CD4-positive, alpha-beta memory T cell (primary cell): ENCODE results near the gene ZC3H18. TPM values are rescaled to one million over a fixed set of nuclear protein-coding genes. Genes with fewer than 3 reads are reported as not detected.

ENCODE experiments used
- CTCF ChIA-PET: fragments of 350-600 bp; sonication (Branson Sonifier 250); formaldehyde crosslinking; loops from one replicate; lab custom pipeline; 2021; ENCODE audit warnings: inconsistent platforms; ENCODE audit not compliant: partially characterized antibody; lab: Charles Lee
- POLR2A ChIA-PET: fragments of 350-600 bp; sonication (Branson Sonifier 250); formaldehyde crosslinking; loops from one replicate; lab custom pipeline; 2021; ENCODE audit not compliant: partially characterized antibody; lab: Charles Lee
- DNase-seq, 5 donors: peaks; one replicate each; pipeline versions ENCODE4 v3.0.0 to v3.0.0-alpha.2; 2020 to 2022; ENCODE audit warnings: mixed read lengths in 1 of 5
- H3K27ac ChIP-seq: one replicate; pipeline ENCODE4 v1.7.0; 2013; ENCODE audit warnings: low read depth, low read length
- H3K27me3 ChIP-seq: 2 replicates; pipeline ENCODE4 v1.7.0; 2013; ENCODE audit warnings: mild to moderate bottlenecking, low read length, moderate library complexity; ENCODE audit not compliant: insufficient read depth
- H3K36me3 ChIP-seq: 2 replicates; pipeline ENCODE4 v1.7.0; 2013; ENCODE audit warnings: mild to moderate bottlenecking, low read length, moderate library complexity; ENCODE audit not compliant: insufficient read depth
- H3K4me1 ChIP-seq: 2 replicates; pipeline ENCODE4 v1.7.0; 2013; ENCODE audit warnings: mild to moderate bottlenecking, low read length, moderate library complexity; ENCODE audit not compliant: insufficient read depth
- H3K4me3 ChIP-seq, 2 donors: one replicate each; pipeline ENCODE4 v1.7.0; 2013; ENCODE audit warnings: low read length in 2 of 2, mild to moderate bottlenecking in 1 of 2
- H3K9me3 ChIP-seq, 2 donors: one replicate each; pipeline ENCODE4 v1.7.0; 2013; ENCODE audit warnings: low read length in 2 of 2, control low read depth in 1 of 2; ENCODE audit not compliant: control insufficient read depth in 1 of 2
- H3K27ac Mint-ChIP-seq, 7 donors: one replicate each; pipeline ENCODE4 v1.8.0; 2020 to 2021; ENCODE audit warnings: mixed read lengths in 7 of 7, mild to moderate bottlenecking in 6 of 7, inconsistent platforms in 3 of 7, moderate library complexity in 3 of 7
- H3K27me3 Mint-ChIP-seq, 2 donors: one replicate each; pipeline ENCODE4 v1.8.0; 2020 to 2021; ENCODE audit warnings: mixed read lengths in 2 of 2
- H3K36me3 Mint-ChIP-seq, 2 donors: one replicate each; pipeline ENCODE4 v1.8.0; 2020 to 2021; ENCODE audit warnings: mixed read lengths in 2 of 2, inconsistent platforms in 1 of 2, mild to moderate bottlenecking in 1 of 2
- H3K4me1 Mint-ChIP-seq, 4 donors: one replicate each; pipeline ENCODE4 v1.8.0; 2020 to 2021; ENCODE audit warnings: mixed read lengths in 4 of 4, mild to moderate bottlenecking in 1 of 4
- H3K4me3 Mint-ChIP-seq, 8 donors: one replicate each; pipeline ENCODE4 v1.8.0; 2020 to 2021; ENCODE audit warnings: mixed read lengths in 8 of 8, mild to moderate bottlenecking in 7 of 8, moderate library complexity in 6 of 8, inconsistent platforms in 3 of 8
- H3K9me3 Mint-ChIP-seq, 8 donors: one replicate each; pipeline ENCODE4 v1.8.0; 2020 to 2021; ENCODE audit warnings: mixed read lengths in 8 of 8, mild to moderate bottlenecking in 5 of 8, inconsistent platforms in 3 of 8, moderate library complexity in 1 of 8
- intact Hi-C: fragments of 100-400 bp; cut with micrococcal nuclease; formaldehyde crosslinking; loops from one replicate; pipeline ENCODE4 v1.15.1; 2023
- polyA plus RNA-seq, 2 donors: library from polyadenylated mRNA; unstranded; fragments of 300-500 nt; fragmentation: Illumina TruSeq; gene quantifications; one replicate each; pipeline ENCODE4 v1.2.3, GENCODE V29; 2021
- total RNA-seq, 2 experiments: library from RNA; stranded (reverse); gene quantifications; one replicate each; pipeline ENCODE4 v1.2.3, GENCODE V29; 2021

Gene ZC3H18
- total and polyA plus RNA-seq, 4 experiments from 2014 or later = 3.0 to 91.5 (median 54.0) TPM

GRCh38 chr16:88581033-88581432 is 10.8 kb downstream of the ZC3H18 start:
- H3K36me3 ChIP-seq = peaks cover 59% of the 10 kb centered on the region
- peaks cover 30 to 66% of the 10 kb centered on the region in 2 donors for H3K36me3 Mint-ChIP-seq

GRCh38 chr16:88582912-88583575 is 12.8 kb downstream of the ZC3H18 start:
- Histone ChIP-seq H3K27ac (no peak overlapping the region), H3K4me1 (peaks cover 24% of the 10 kb centered on the region), H3K27me3 (no peaks in the 10 kb centered on the region), H3K4me3 (no peak overlapping the region), H3K36me3 (peaks cover 62% of the 10 kb centered on the region), H3K9me3 (no peaks in the 10 kb centered on the region)
- DNase-seq = no peak
- peaks cover 26 to 69% of the 10 kb centered on the region in 2 donors for H3K36me3 Mint-ChIP-seq
- ChIA-PET POLR2A (interaction anchor here (0.8 to 3.2 kb wide), 2 partner anchors 9 to 12 kb away, joined by 3 to 11 read pairs; partner anchors contain the start of gene ZC3H18), CTCF (interaction anchor here (0.5 kb wide), 1 partner anchor 19 kb away, joined by 3 read pairs; no protein-coding TSS in a partner anchor)
- H3K4me3 Mint-ChIP-seq = peak overlapping the region in 4 of 8 donors; percentile 10 to 59 (median 30)
- peak overlapping the region in 2 of 7 donors; percentile 35 to 83 for H3K27ac Mint-ChIP-seq
- H3K9me3 Mint-ChIP-seq = no peaks in the 10 kb centered on the region
- intact Hi-C loops = no loop called here
- no peaks in the 10 kb centered on the region for H3K27me3 Mint-ChIP-seq
- H3K4me1 Mint-ChIP-seq = peaks cover 17 to 76% (median 39%) of the 10 kb centered on the region in 4 donors

More at GRCh38 chr16:88581033-88581432, 10.8 kb downstream of the ZC3H18 start:
- Mint-ChIP-seq H3K27ac (peak overlapping the region in 1 of 7 donors; percentile 7), H3K27me3 (no peaks in the 10 kb centered on the region), H3K9me3 (no peaks in the 10 kb centered on the region), H3K4me1 (peaks cover 14 to 82% (median 34%) of the 10 kb centered on the region in 4 donors), H3K4me3 (no peak overlapping the region)
- DNase-seq = no peak
- no peaks in the 10 kb centered on the region for H3K9me3 ChIP-seq
- no peak overlapping the region for H3K4me3 ChIP-seq
- no peak overlapping the region for H3K27ac ChIP-seq
- CTCF ChIA-PET = interaction anchor here (0.9 kb wide), 1 partner anchor 10 kb away, joined by 3 read pairs; no protein-coding TSS in a partner anchor
- intact Hi-C loops = no loop called here
- POLR2A ChIA-PET = interaction anchor here (1.1 to 3.2 kb wide), 2 partner anchors 10 to 39 kb away, joined by 4 to 11 read pairs; partner anchors contain the start of gene ZC3H18
- H3K4me1 ChIP-seq = peaks cover 16% of the 10 kb centered on the region
- no peaks in the 10 kb centered on the region for H3K27me3 ChIP-seq

GRCh38 chr16:88584676-88585075 is 14.5 kb downstream of the ZC3H18 start:
- Histone ChIP-seq H3K27me3 (no peaks in the 10 kb centered on the region), H3K27ac (no peak overlapping the region), H3K4me3 (no peak overlapping the region), H3K9me3 (no peaks in the 10 kb centered on the region), H3K36me3 (peaks cover 56% of the 10 kb centered on the region), H3K4me1 (peaks cover 40% of the 10 kb centered on the region)
- Mint-ChIP-seq H3K36me3 (peaks cover 35 to 71% of the 10 kb centered on the region in 2 donors), H3K4me1 (peaks cover 23 to 76% (median 48%) of the 10 kb centered on the region in 4 donors), H3K27me3 (no peaks in the 10 kb centered on the region), H3K9me3 (no peaks in the 10 kb centered on the region), H3K27ac (peak overlapping the region in 5 of 7 donors; percentile 38 to 82 (median 69)), H3K4me3 (peak overlapping the region in 2 of 8 donors; percentile 0 to 40)
- no peak for DNase-seq
- intact Hi-C loops = no loop called here
- POLR2A ChIA-PET = interaction anchor here (0.9 to 2.4 kb wide), 2 partner anchors 14 kb away, joined by 3 to 6 read pairs; partner anchors contain the start of gene ZC3H18
- CTCF ChIA-PET = interaction anchor here (0.9 kb wide), 1 partner anchor 22 kb away, joined by 3 read pairs; no protein-coding TSS in a partner anchor

GRCh38 chr16:88585269-88585668 is 15.1 kb downstream of the ZC3H18 start:
- intact Hi-C loops = no loop called here
- H3K36me3 ChIP-seq = peaks cover 59% of the 10 kb centered on the region
- H3K4me1 ChIP-seq = peaks cover 46% of the 10 kb centered on the region
- peaks cover 26 to 72% (median 52%) of the 10 kb centered on the region in 4 donors for H3K4me1 Mint-ChIP-seq
- no peaks in the 10 kb centered on the region for H3K9me3 ChIP-seq
- ChIA-PET POLR2A (interaction anchor here (2.4 kb wide), 1 partner anchor 15 kb away, joined by 6 read pairs; the partner anchor contains the start of gene ZC3H18), CTCF (interaction anchor here (0.9 kb wide), 1 partner anchor 23 kb away, joined by 3 read pairs; no protein-coding TSS in a partner anchor)
- H3K4me3 ChIP-seq = no peak overlapping the region
- no peaks in the 10 kb centered on the region for H3K9me3 Mint-ChIP-seq
- H3K27ac ChIP-seq = no peak overlapping the region
- no peaks in the 10 kb centered on the region for H3K27me3 ChIP-seq
- H3K4me3 Mint-ChIP-seq = no peak overlapping the region
- no peaks in the 10 kb centered on the region for H3K27me3 Mint-ChIP-seq
- H3K36me3 Mint-ChIP-seq = peaks cover 33 to 70% of the 10 kb centered on the region in 2 donors
- no peak for DNase-seq
- peak overlapping the region in 2 of 7 donors; percentile 70 to 82 for H3K27ac Mint-ChIP-seq

GRCh38 chr16:88585927-88586581 is 15.9 kb downstream of the ZC3H18 start:
- Mint-ChIP-seq H3K36me3 (peaks cover 32 to 66% of the 10 kb centered on the region in 2 donors), H3K4me3 (no peak overlapping the region), H3K27me3 (no peaks in the 10 kb centered on the region), H3K27ac (peak overlapping the region in 1 of 7 donors; percentile 42), H3K4me1 (peaks cover 26 to 64% (median 51%) of the 10 kb centered on the region in 4 donors), H3K9me3 (no peaks in the 10 kb centered on the region)
- DNase-seq = no peak
- no peaks in the 10 kb centered on the region for H3K27me3 ChIP-seq
- intact Hi-C loops = no loop called here
- ChIA-PET CTCF (no interaction called here), POLR2A (interaction anchor here (2.4 kb wide), 1 partner anchor 16 kb away, joined by 6 read pairs; the partner anchor contains the start of gene ZC3H18)
- H3K27ac ChIP-seq = no peak overlapping the region
- no peaks in the 10 kb centered on the region for H3K9me3 ChIP-seq
- no peak overlapping the region for H3K4me3 ChIP-seq
- peaks cover 52% of the 10 kb centered on the region for H3K36me3 ChIP-seq
- H3K4me1 ChIP-seq = peaks cover 47% of the 10 kb centered on the region

GRCh38 chr16:88588148-88588547 is 17.9 kb downstream of the ZC3H18 start:
- no peak for DNase-seq
- no peak overlapping the region for H3K4me3 ChIP-seq
- POLR2A ChIA-PET = no interaction called here
- intact Hi-C loops = no loop called here
- Mint-ChIP-seq H3K36me3 (peaks cover 40 to 64% of the 10 kb centered on the region in 2 donors), H3K9me3 (no peaks in the 10 kb centered on the region), H3K4me1 (peaks cover 33 to 60% (median 51%) of the 10 kb centered on the region in 4 donors), H3K27me3 (no peaks in the 10 kb centered on the region), H3K27ac (peak overlapping the region in 6 of 7 donors; percentile 31 to 94 (median 84)), H3K4me3 (peak overlapping the region in 3 of 8 donors; percentile 58 to 60 (median 59))
- no peaks in the 10 kb centered on the region for H3K27me3 ChIP-seq
- CTCF ChIA-PET = interaction anchor here (1.3 kb wide), 1 partner anchor 32 kb away, joined by 4 read pairs; no protein-coding TSS in a partner anchor
- peak overlapping the region; percentile 28 for H3K27ac ChIP-seq
- H3K9me3 ChIP-seq = no peaks in the 10 kb centered on the region
- peaks cover 58% of the 10 kb centered on the region for H3K4me1 ChIP-seq
- H3K36me3 ChIP-seq = peaks cover 46% of the 10 kb centered on the region
